Breast epithelium (tissue), 4 donors: Measurements from ENCODE around the gene PEX5L. TPM values are rescaled to one million over a fixed set of nuclear protein-coding genes. Genes with fewer than 3 reads are reported as not detected.
A peak's percentile ranks its signal among the peaks of the same experiment; 100 is the strongest.

Source experiments
- DNase-seq, 2 donors: peaks; one replicate each; pipeline ENCODE4 v3.0.0-alpha.2; 2019; ENCODE audit warnings: low spot score in 2 of 2
- H3K27ac ChIP-seq, 2 donors: fragments of 200-600 bp; sonication (generic) in 1 of 2; one replicate each; pipeline ENCODE4 v1.5.1; 2016 to 2019; ENCODE audit warnings: mild to moderate bottlenecking in 1 of 2
- H3K27me3 ChIP-seq, 2 donors: fragments of 200-600 bp; sonication (generic) in 1 of 2; one replicate each; pipeline versions ENCODE4 v1.5.1 to v1.6.0; 2017 to 2019; ENCODE audit warnings: control low read depth in 1 of 2, mild to moderate bottlenecking in 1 of 2
- H3K36me3 ChIP-seq: fragments of 200-600 bp; one replicate; pipeline ENCODE4 v1.5.1; 2019
- H3K4me1 ChIP-seq, 2 donors: fragments of 200-600 bp; sonication (generic); one replicate each; pipeline ENCODE4 v1.5.1; 2016 to 2019; ENCODE audit warnings: control low read depth in 1 of 2
- H3K4me3 ChIP-seq, 3 donors: fragments of 200-600 bp; sonication (generic); 1 replicate in 2 of 3; 2 replicates in 1 of 3; pipeline ENCODE4 v1.5.1; 2016 to 2019; ENCODE audit warnings: mild to moderate bottlenecking in 3 of 3, moderate library complexity in 2 of 3
- H3K9me3 ChIP-seq, 2 donors: fragments of 200-600 bp; sonication (generic) in 1 of 2; one replicate each; pipeline ENCODE4 v1.5.1; 2016 to 2019; ENCODE audit warnings: control low read depth in 1 of 2
- POLR2A ChIP-seq: fragments of 450-650 bp; IDR thresholded peaks from one replicate; pipeline ENCODE4 v1.6.1; 2016; ENCODE audit warnings: antibody characterized with exemption, mild to moderate bottlenecking, moderate library complexity
- POLR2AphosphoS5 ChIP-seq, 3 donors: sonication (generic); formaldehyde crosslinking; IDR thresholded peaks; one replicate each; pipeline ENCODE4 v1.6.1; 2017; ENCODE audit warnings: antibody characterized with exemption in 3 of 3
- intact Hi-C: fragments of 100-400 bp; cut with DNase I; formaldehyde crosslinking; loops from one replicate; pipeline ENCODE4 v1.15.1; 2023; ENCODE audit warnings: low total_unique reads
- total RNA-seq, 3 donors: library from RNA; depleted of rRNA; stranded (reverse); fragments of >200 nt; gene quantifications; one replicate each; pipeline ENCODE4 v1.1.0, GENCODE V29; 2016
- TF ChIP-seq, protein P1 (sequence below), 3 donors: fragments of 450-650 bp; IDR thresholded peaks; one replicate each; pipeline ENCODE4 v1.5.1; 2016 to 2017; ENCODE audit warnings: antibody characterized with exemption in 3 of 3, mild to moderate bottlenecking in 3 of 3, moderate library complexity in 3 of 3

The PEX5L gene
- total RNA-seq, 3 donors from 2014 or later = 0.48 to 3.3 (median 1.6) TPM

DNA sequence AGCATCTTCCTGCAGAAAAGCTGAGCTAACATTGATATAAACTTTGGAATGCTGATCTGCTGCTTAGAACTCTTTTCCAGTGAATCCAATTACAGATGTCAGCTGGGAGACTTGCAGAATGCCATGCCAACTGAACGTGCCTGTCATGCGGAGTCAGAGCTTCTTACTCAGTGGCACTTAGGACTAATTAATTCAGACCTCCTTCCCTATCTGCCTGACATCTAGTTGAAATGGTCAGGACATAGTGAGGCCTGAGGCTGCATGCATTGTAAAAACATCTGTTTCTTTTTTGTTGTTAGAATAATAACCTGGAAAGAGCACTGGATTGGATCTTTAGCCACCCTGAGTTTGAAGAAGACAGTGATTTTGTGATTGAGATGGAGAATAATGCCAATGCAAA lies 271.3 kb downstream of the PEX5L start:
- H3K4me3 ChIP-seq = no peak overlapping the region
- no peaks in the 10 kb centered on the region for H3K27me3 ChIP-seq
- H3K9me3 ChIP-seq = no peaks in the 10 kb centered on the region
- DNase-seq = no peak
- H3K36me3 ChIP-seq = no peaks in the 10 kb centered on the region
- TF ChIP-seq, protein P1, sequence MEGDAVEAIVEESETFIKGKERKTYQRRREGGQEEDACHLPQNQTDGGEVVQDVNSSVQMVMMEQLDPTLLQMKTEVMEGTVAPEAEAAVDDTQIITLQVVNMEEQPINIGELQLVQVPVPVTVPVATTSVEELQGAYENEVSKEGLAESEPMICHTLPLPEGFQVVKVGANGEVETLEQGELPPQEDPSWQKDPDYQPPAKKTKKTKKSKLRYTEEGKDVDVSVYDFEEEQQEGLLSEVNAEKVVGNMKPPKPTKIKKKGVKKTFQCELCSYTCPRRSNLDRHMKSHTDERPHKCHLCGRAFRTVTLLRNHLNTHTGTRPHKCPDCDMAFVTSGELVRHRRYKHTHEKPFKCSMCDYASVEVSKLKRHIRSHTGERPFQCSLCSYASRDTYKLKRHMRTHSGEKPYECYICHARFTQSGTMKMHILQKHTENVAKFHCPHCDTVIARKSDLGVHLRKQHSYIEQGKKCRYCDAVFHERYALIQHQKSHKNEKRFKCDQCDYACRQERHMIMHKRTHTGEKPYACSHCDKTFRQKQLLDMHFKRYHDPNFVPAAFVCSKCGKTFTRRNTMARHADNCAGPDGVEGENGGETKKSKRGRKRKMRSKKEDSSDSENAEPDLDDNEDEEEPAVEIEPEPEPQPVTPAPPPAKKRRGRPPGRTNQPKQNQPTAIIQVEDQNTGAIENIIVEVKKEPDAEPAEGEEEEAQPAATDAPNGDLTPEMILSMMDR (IDR thresholded peaks at IDR 0.05) = no peak
- TF ChIP-seq POLR2AphosphoS5 (IDR thresholded peaks at IDR 0.05) (no peak), POLR2A (no peak)
- intact Hi-C loops = no loop called here
- H3K27ac ChIP-seq = no peak overlapping the region
- H3K4me1 ChIP-seq = no peaks in the 10 kb centered on the region

DNA sequence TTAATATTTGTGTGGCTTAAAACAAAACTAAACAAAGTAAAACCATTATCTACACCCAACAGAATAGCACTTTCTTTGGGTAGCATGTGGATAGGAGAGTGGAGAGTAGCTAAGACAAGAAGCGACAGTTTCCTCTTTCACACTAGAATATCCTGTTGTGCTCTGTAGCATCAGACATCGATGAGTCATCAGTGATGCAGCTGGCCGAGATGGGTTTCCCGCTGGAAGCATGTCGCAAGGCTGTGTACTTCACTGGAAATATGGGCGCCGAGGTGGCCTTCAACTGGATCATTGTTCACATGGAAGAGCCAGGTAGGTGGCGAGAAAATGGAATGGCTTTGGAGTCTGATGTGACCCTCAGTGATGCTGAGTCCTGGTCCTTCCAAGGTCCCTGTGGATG lies 275.8 kb downstream of the PEX5L start:
- no peak for DNase-seq
- H3K36me3 ChIP-seq = no peaks in the 10 kb centered on the region
- H3K27ac ChIP-seq = no peak overlapping the region
- no peaks in the 10 kb centered on the region for H3K9me3 ChIP-seq
- no peaks in the 10 kb centered on the region for H3K27me3 ChIP-seq
- no peaks in the 10 kb centered on the region for H3K4me1 ChIP-seq
- H3K4me3 ChIP-seq = no peak overlapping the region
- intact Hi-C loops = no loop called here
- TF ChIP-seq, protein P1 (IDR thresholded peaks at IDR 0.05) = no peak
- no peak for TF ChIP-seq POLR2A
- TF ChIP-seq POLR2AphosphoS5 (IDR thresholded peaks at IDR 0.05) = no peak

DNA sequence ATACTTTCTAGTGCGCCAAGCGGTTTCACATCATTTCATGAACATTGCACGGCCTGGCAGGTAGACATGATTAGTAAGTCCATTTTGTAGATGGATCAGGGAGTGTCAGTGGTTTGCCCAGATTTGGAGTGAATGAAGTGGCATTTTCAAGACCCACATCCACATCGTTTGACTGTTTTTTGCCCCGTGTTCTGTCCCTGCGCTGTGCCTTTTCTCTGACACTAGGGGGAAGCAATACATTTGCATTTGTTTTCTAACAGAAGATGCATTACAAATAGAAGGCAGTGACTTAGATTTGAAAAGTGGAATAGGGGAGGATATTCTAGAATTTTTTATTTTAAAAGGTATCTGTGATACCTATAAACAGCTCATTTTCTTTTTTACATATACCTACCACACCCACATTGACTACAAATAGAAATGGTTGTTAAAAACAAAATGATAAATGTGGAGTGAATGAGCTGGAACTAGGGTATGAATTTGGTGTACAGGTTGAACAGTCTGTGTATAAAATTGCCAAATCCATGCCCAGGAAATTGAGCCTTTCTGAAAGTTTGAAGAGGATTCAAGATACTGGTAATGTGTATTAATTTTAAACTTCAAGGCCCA lies 285.9 kb downstream of the PEX5L start:
- no peak for TF ChIP-seq POLR2AphosphoS5 (IDR thresholded peaks at IDR 0.05)
- no peak for TF ChIP-seq POLR2A
- TF ChIP-seq, protein P1 (IDR thresholded peaks at IDR 0.05) = peak in 1 of 3 donors; percentile 21
- peaks cover 4% of the 10 kb centered on the region for H3K36me3 ChIP-seq
- intact Hi-C loops = no loop called here
- H3K4me1 ChIP-seq = no peaks in the 10 kb centered on the region
- no peak for DNase-seq
- no peak overlapping the region for H3K4me3 ChIP-seq
- no peak overlapping the region for H3K27ac ChIP-seq
- H3K9me3 ChIP-seq = no peaks in the 10 kb centered on the region
- no peaks in the 10 kb centered on the region for H3K27me3 ChIP-seq

DNA sequence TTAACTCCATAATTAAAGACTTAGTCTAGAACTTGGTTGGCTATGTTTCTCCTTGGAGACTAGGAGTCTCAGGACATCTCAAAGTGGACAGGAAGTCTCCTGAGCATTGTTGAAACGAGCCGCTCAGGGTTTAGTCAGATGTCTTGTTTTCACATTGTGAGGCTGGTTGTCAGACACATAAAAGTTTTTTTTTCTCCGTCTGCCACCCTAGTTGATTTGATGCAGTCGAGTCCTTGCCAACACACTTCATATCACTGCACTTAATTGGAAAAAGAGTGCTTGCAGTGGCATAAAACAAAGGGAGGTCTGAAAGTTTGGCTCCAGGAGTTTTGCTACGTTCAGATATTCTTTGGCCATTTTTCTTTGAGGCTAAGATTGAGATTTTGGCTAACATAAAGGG lies 291.0 kb downstream of the PEX5L start:
- H3K27me3 ChIP-seq = no peaks in the 10 kb centered on the region
- H3K9me3 ChIP-seq = no peaks in the 10 kb centered on the region
- TF ChIP-seq, protein P1 (IDR thresholded peaks at IDR 0.05) = no peak
- TF ChIP-seq POLR2AphosphoS5 (IDR thresholded peaks at IDR 0.05) (no peak), POLR2A (no peak)
- H3K36me3 ChIP-seq = peaks cover 4% of the 10 kb centered on the region
- intact Hi-C loops = no loop called here
- no peak overlapping the region for H3K4me3 ChIP-seq
- DNase-seq = no peak
- H3K27ac ChIP-seq = no peak overlapping the region
- H3K4me1 ChIP-seq = no peaks in the 10 kb centered on the region

DNA sequence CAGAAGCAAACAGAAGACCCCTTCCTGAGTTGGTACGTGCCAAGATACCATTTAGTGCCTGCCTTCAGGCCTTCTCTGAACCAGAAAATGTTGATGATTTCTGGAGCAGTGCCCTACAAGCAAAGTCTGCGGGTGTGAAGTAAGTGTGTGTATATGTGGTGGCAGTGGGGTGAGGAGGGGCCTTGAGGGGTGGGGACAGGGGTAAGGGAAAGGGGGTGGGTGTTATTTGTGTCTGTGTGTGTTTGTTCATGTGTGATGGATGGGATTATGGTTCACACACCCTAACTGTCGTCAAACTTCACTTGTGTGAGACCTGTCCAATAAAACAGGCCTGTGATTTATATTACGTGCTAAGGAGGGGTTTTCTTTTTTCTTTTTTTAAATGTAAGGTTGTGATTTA lies 291.7 kb downstream of the PEX5L start:
- TF ChIP-seq POLR2AphosphoS5 (IDR thresholded peaks at IDR 0.05) = no peak
- TF ChIP-seq, protein P1 (IDR thresholded peaks at IDR 0.05) = no peak
- TF ChIP-seq POLR2A = no peak
- H3K27ac ChIP-seq = no peak overlapping the region
- H3K36me3 ChIP-seq = peaks cover 4% of the 10 kb centered on the region
- H3K4me3 ChIP-seq = no peak overlapping the region
- no peaks in the 10 kb centered on the region for H3K9me3 ChIP-seq
- intact Hi-C loops = no loop called here
- DNase-seq = no peak
- H3K4me1 ChIP-seq = no peaks in the 10 kb centered on the region
- no peaks in the 10 kb centered on the region for H3K27me3 ChIP-seq
